M059J (cell line): ENCODE results near the gene HELQ. TPM values are rescaled to one million over a fixed set of nuclear protein-coding genes. Genes with fewer than 3 reads are reported as not detected.
"Not testable (repeated sequence)": the region's sequence is repeated elsewhere in the genome, so short reads cannot be mapped to it uniquely, and the experiment has no call there.

Experiments
- DNase-seq: peaks from one replicate; pipeline ENCODE4 v3.0.0-alpha.2; 2012; ENCODE audit warnings: low read depth
- total RNA-seq: library from RNA; depleted of rRNA; stranded (reverse); fragments of >200 nt; shearing (Covaris generic); gene quantifications from 2 replicates; pipeline ENCODE4 v1.2.3, GENCODE V29; 2014

Gene HELQ
- total RNA-seq, 1 experiment from 2014 or later, result 13.1 TPM

- no peak for DNase-seq
These were observed 15.3 kb downstream of the HELQ start for GRCh38 chr4:83440148-83440814.

GRCh38 chr4:83438719-83439118 lies 16.9 kb downstream of the HELQ start:
- no peak for DNase-seq

- DNase-seq, result no peak
These were observed 18.9 kb downstream of the HELQ start for GRCh38 chr4:83436680-83437079.

- no peak for DNase-seq
These were observed 24.4 kb downstream of the HELQ start for GRCh38 chr4:83431200-83431599.

DNA sequence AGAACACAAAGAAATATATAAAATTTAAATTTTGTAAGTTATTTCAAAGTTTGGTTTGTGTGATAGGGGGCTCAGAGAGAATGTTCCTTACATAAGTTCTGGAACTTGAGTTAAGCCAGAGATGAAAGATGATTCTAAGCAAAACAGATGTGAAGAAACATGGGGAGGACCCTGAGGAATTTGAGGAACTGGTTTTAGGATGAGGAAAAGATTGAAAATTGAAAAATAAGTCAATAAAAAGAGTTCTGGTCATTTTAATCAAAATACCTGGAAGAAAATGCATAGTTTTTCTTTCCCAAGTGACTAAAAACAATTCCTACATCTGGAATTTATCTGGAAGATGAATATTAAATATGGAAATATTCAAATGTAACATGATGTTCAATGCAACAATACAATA lies 37.4 kb downstream of the HELQ start:
- no peak for DNase-seq

DNA sequence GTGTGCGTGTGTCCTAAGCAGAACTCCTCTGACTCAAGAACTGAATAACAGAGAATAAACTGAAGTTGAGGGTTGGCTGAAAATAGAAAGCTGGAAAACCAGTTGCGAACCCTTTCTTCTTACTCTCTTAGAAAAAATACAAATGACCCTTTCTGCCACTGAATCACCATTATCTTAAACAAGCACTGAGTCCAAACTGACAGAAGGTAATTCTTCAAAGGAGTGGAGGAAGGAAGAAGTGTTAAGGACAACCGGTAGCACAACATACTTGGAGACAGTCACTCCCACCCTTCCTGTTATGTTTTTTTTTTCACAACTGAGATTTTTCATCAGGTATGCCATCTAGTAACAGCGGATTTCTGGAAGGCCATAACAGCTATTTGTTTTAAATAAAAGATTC lies 38.1 kb downstream of the HELQ start:
- DNase-seq, result no peak

DNA sequence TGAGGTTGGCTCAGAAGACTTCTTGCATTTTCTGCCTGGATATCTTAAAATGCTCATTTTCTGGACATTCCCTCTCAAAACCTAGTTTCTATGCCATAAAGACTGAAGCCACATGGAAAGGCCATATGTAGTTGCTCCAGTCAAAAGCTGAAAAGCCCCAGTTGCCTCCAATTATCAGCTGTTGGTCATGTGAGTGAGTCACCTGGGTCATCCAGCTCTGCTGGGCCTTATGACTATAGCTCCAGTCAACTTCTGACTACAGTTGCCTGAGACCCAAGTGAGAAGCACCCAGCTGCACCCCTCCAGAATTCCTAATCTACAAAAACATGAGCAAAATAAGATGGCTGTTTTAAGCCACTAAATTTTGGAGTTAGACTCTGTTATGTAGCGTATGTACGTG lies 41.9 kb downstream of the HELQ start:
- DNase-seq, result peak; percentile 3

DNA sequence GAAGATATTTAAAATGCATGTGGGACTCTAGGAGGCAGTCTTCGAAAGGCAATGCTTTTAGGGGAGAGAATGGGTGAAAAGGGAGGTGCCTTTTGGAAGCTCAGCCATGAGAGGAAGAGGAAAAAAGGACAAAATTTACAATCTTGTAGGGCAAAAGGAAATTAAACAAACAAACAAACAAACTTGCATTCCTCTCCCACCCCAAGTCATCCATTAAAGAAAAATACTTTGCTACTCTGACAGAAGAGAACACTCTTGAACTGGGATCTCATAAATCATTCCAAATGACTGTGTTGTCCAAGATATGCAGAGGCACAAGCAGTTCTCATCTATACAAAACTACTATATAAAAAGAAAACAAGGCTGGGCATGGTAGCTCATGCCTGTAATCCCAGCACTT lies 46.7 kb downstream of the HELQ start:
- DNase-seq, result no peak

GRCh38 chr4:83405844-83406816 lies 49.5 kb downstream of the HELQ start:
- DNase-seq, result no peak

DNA sequence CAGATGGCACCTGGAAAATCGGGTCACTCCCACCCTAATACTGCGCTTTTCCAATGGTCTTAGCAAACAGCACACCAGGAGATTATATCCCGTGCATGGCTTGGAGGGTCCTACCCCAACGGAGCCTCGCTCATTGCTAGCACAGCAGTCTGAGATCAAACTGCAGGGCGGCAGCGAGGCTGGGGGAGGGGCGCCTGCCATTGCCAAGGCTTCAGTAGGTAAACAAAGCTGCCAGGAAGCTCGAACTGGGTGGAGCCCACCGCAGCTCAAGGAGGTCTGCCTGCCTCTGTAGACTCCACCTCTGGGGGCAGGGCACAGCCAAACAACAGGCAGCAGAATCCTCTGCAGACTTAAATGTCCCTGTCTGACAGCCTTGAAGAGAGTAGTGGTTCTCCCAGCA lies 57.5 kb downstream of the HELQ start:
- not testable (repeated sequence) for DNase-seq

DNA sequence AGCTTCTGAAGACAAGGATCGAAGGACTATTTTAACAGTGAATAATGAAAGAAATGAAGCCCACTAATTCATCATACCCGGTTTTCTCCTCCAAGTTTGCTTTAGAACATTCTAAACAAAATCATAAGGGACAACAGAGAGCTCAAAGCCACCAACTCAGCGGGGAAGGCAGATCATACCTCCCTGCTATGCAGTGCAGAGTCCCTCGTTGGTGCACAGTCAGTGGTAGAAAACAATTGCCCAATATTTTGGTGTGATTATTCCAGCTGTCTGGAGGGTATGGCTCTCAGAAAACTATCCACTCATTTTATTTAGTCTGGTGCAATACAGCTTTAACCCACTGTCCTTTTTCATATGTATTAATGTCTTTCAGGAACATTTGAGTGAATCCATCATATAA lies 61.7 kb downstream of the HELQ start:
- no peak for DNase-seq

DNA sequence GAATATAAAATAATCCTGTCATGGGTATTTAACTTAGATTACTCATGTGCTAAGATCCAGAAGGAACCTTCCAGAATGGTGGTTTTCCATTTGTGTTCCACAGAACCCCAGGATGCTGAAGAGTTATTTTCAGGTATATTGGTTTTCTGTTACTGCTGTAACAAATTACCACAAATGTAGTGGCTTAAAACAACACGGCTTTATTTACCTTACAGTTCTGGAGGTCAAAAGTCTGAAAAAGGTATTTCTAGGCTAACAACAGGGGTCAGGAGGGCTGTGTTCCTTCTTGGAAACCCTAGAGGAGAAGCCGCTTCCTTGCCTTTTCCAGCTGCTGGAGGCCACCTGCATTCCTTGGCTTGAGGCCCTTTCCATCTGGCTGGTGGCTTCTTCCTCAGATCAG lies 63.1 kb downstream of the HELQ start:
- peak; percentile 1 for DNase-seq

DNA sequence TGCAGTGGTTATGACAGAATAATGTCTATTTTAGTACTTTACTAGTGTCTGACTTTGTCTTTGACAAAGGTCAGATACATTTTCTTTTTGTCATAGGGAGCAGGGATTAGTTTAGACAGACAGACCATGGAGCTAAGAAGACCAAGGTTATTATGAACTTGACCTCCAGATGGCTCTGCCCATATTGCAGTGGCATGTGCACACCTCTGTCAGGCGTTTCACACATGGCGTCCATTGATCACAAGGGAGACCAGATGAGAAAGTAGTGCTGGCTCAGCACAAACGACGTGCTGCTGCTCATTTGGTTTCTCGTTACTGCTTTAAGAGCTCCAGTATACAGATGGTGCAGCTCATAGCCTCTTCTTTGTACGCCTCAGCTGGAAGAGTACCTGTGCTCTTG lies 64.7 kb downstream of the HELQ start:
- no peak for DNase-seq

GRCh38 chr4:83389756-83390505 lies 65.7 kb downstream of the HELQ start:
- DNase-seq, result no peak

- DNase-seq, result no peak
These were observed 66.4 kb downstream of the HELQ start for GRCh38 chr4:83389037-83389720.

- DNase-seq, result peak; percentile 8
These were observed 67.3 kb downstream of the HELQ start for GRCh38 chr4:83388313-83388676.

DNA sequence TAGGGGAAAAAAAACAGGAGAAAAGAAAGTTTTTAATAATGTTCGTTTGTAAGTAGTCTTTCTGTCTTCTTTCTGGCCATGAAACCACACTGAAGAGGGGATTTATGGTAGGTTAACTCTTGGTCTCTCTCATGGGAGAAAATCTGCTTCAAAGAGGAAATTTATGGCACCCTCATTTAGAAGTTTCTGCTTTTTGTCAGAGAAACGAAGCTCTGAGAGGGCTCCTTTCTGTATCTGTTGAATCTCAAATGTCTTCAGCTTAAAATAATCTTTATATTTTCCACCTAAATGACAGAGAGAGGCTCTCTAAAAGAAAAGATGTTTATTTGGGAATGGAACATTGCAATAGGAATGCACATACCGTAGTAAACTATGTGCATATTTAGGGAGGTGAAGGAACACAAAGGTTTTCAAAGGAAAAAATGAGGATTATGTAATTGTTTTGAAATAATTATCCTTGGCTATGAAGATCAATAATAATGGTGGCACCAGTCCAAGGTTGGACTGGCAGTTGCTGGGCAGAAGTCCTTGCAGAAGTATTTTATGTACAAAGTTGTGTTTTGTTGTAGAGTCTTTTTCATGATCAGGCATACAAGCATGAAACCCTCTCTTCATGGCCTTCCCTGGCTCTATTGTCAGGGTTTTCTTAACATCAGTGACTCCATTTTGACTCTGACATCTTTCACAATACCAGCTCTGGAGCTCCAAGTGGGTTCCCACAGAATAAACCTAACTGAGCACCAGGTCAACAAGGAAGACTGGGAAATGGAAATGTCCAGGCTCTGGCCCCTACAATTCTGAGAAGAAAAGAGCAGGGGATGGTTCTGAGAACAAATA lies 67.9 kb downstream of the HELQ start:
- DNase-seq, result no peak

GRCh38 chr4:83387012-83387411 lies 68.6 kb downstream of the HELQ start:
- DNase-seq, result no peak

DNA sequence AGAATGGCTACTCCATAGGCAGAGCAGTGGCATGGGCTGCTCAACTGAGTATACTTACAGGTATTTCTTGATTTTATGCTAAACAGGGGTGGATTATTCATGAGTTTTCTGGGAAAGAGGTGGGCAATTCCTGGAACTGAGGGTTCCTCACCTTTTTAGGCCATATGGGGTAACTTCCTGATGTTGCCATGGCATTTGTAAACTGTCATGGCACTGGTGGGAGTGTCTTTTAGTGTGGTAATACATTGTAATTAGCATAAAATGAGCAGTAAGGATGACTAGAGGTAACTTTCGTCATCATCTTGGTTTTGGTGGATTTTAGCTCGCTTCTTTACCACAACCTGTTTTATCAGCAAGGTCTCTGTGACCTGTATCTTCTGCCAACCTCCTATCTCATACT lies 72.8 kb downstream of the HELQ start:
- no peak for DNase-seq

DNA sequence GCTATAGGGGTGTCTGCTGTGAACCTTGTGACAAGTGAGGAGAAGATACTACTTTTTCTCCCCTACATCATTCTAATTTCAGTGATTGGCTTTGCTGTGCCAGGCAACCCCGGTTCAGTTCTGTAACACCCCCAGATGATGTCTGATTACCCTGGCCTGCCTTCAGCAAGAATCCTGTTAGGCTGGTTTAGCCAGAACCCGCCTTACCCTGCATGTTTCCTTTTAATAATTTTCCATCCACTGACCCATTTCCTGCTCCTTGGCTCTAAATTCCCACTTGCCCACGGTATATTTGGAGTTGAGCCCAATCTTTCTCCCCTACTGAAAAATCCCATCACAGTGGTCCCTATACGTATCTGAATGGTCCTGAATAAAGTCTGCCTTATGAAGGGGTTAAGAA lies 74.5 kb downstream of the HELQ start:
- DNase-seq, result no peak

GRCh38 chr4:83378419-83378818 lies 77.2 kb downstream of the HELQ start:
- DNase-seq, result no peak
